K562 (cell line): ENCODE measurements around the gene UBFD1. TPM values are rescaled to one million over a fixed set of nuclear protein-coding genes. Genes with fewer than 3 reads are reported as not detected.

ENCODE experiments used
- ERF ChIP-seq: fragments of 450-650 bp; formaldehyde crosslinking; IDR thresholded peaks from 2 replicates; pipeline ENCODE4 v1.4.0; 2020; ENCODE audit warnings: mild to moderate bottlenecking, mixed read lengths
- ESRRB ChIP-seq: fragments of 250-450 bp; sonication (Bioruptor Pico); IDR thresholded peaks from 2 replicates; pipeline ENCODE4 v1.5.0; 2020; ENCODE audit warnings: mild to moderate bottlenecking, moderate library complexity, borderline replicate concordance
- ILF3 ChIP-seq: fragments of 450-650 bp; IDR thresholded peaks from 2 replicates; pipeline ENCODE4 v1.6.1; 2018; ENCODE audit warnings: antibody characterized with exemption, mild to moderate bottlenecking, moderate library complexity, borderline replicate concordance
- SOX6 ChIP-seq: fragments of 450-650 bp; IDR thresholded peaks from 2 replicates; pipeline ENCODE4 v1.6.1; 2014; ENCODE audit warnings: mild to moderate bottlenecking
- SP1 ChIP-seq: sonication (generic); formaldehyde crosslinking; IDR thresholded peaks from 2 replicates; pipeline ENCODE4 v1.8.1; 2022; ENCODE audit warnings: mild to moderate bottlenecking, missing genetic modification reagents
- TOE1 ChIP-seq, 2 experiments: fragments of 450-650 bp in 1 of 2; sonication (generic) in 1 of 2; formaldehyde crosslinking in 1 of 2; IDR thresholded peaks; 2 replicates each; pipeline versions ENCODE4 v1.7.1 to v1.8.0; 2016 to 2022; ENCODE audit warnings: borderline replicate concordance in 2 of 2, mild to moderate bottlenecking in 2 of 2, antibody characterized with exemption in 1 of 2, inconsistent platforms in 1 of 2, low read depth in 1 of 2, missing genetic modification reagents in 1 of 2, moderate library complexity in 1 of 2
- polyA plus RNA-seq, 8 experiments: library from polyadenylated mRNA; depleted of rRNA in 4 of 8; stranded (reverse) in 5 of 8; unstranded in 3 of 8; fragments of >200 nt; fragmentation: Nextera tagmentation in 2 of 8; fragmentation: Illumina TruSeq in 1 of 8; extraction: Ambion mirVana in 2 of 8; extraction: Trizol in 1 of 8; gene quantifications; 2 replicates each; pipeline versions ENCODE4 v1.2.1 to v1.2.3, GENCODE V29; 2011 to 2014; ENCODE audit warnings: inconsistent platforms in 1 of 8, missing spikeins in 1 of 8
- total RNA-seq, 7 experiments: library from RNA; depleted of rRNA in 6 of 7; stranded (reverse); fragments of >200 nt in 6 of 7; fragmentation: Illumina TruSeq in 2 of 7; extraction: Trizol in 2 of 7; gene quantifications; 2 replicates each; pipeline versions ENCODE4 v1.2.1 to v1.2.3, GENCODE V29; 2011 to 2021; ENCODE audit warnings: low replicate concordance in 1 of 7
- TF ChIP-seq, protein P1 (sequence below), 2 experiments: fragments of 450-650 bp; formaldehyde crosslinking in 1 of 2; IDR thresholded peaks; 2 replicates each; pipeline versions ENCODE4 v1.4.0 to v1.6.1; 2014 to 2020; ENCODE audit warnings: mild to moderate bottlenecking in 2 of 2, borderline replicate concordance in 1 of 2, low read depth in 1 of 2
- TF ChIP-seq, protein P2 (sequence below): fragments of 450-650 bp; IDR thresholded peaks from 2 replicates; pipeline ENCODE4 v1.6.1; 2016; ENCODE audit warnings: borderline replicate concordance
- TF ChIP-seq, protein P3 (sequence below): conservative IDR thresholded peaks from 2 replicates; pipeline ENCODE4 v1.6.1; 2011; ENCODE audit warnings: low read depth, mild to moderate bottlenecking, low read length; ENCODE audit not compliant: control insufficient read depth

Gene UBFD1
- total and polyA plus RNA-seq, 9 of the 15 experiments (the other 6 are each of a cell fraction or from before 2014, with no cell fraction given), result 10.7 to 66.2 (median 34.0) TPM

DNA sequence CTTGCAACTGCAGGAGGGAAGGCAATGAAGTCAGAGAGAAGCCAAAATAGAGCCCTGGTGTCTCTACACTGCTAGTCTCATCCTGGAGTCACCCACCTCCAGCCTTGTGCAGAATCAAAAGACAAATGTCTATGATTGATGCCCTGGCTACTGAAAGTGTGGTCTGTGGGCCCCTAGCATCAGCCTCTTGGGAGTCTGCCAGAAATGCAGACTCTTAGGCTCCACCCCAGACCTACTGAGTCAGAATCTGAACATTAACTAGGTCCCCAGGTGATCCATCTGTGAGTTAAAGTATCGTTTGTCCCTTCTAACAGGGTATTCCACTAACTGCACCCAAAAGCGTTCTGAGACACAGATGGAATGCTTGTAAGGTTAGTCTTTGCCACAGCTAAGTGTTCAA, 21.6 kb upstream of the UBFD1 start (continued):
- TF ChIP-seq, protein P1, sequence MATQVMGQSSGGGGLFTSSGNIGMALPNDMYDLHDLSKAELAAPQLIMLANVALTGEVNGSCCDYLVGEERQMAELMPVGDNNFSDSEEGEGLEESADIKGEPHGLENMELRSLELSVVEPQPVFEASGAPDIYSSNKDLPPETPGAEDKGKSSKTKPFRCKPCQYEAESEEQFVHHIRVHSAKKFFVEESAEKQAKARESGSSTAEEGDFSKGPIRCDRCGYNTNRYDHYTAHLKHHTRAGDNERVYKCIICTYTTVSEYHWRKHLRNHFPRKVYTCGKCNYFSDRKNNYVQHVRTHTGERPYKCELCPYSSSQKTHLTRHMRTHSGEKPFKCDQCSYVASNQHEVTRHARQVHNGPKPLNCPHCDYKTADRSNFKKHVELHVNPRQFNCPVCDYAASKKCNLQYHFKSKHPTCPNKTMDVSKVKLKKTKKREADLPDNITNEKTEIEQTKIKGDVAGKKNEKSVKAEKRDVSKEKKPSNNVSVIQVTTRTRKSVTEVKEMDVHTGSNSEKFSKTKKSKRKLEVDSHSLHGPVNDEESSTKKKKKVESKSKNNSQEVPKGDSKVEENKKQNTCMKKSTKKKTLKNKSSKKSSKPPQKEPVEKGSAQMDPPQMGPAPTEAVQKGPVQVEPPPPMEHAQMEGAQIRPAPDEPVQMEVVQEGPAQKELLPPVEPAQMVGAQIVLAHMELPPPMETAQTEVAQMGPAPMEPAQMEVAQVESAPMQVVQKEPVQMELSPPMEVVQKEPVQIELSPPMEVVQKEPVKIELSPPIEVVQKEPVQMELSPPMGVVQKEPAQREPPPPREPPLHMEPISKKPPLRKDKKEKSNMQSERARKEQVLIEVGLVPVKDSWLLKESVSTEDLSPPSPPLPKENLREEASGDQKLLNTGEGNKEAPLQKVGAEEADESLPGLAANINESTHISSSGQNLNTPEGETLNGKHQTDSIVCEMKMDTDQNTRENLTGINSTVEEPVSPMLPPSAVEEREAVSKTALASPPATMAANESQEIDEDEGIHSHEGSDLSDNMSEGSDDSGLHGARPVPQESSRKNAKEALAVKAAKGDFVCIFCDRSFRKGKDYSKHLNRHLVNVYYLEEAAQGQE (IDR thresholded peaks at IDR 0.05; ENCODE audit: borderline replicate concordance), result no peak
- TF ChIP-seq, protein P1 (CRISPR knock-in tag; IDR thresholded peaks at IDR 0.05; ENCODE audit: low read depth), result no peak
- TF ChIP-seq ERF, result no peak
- no peak for TF ChIP-seq SOX6
- no peak for TF ChIP-seq TOE1 (IDR thresholded peaks at IDR 0.05; ENCODE audit: borderline replicate concordance)
- TF ChIP-seq TOE1 (CRISPR knock-in tag; IDR thresholded peaks at IDR 0.05; ENCODE audit: borderline replicate concordance, low read depth), result no peak
- TF ChIP-seq, protein P2, sequence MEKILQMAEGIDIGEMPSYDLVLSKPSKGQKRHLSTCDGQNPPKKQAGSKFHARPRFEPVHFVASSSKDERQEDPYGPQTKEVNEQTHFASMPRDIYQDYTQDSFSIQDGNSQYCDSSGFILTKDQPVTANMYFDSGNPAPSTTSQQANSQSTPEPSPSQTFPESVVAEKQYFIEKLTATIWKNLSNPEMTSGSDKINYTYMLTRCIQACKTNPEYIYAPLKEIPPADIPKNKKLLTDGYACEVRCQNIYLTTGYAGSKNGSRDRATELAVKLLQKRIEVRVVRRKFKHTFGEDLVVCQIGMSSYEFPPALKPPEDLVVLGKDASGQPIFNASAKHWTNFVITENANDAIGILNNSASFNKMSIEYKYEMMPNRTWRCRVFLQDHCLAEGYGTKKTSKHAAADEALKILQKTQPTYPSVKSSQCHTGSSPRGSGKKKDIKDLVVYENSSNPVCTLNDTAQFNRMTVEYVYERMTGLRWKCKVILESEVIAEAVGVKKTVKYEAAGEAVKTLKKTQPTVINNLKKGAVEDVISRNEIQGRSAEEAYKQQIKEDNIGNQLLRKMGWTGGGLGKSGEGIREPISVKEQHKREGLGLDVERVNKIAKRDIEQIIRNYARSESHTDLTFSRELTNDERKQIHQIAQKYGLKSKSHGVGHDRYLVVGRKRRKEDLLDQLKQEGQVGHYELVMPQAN, result no peak
- no peak for TF ChIP-seq ILF3
- no peak for TF ChIP-seq ESRRB (CRISPR knock-in tag)
- TF ChIP-seq, protein P3, sequence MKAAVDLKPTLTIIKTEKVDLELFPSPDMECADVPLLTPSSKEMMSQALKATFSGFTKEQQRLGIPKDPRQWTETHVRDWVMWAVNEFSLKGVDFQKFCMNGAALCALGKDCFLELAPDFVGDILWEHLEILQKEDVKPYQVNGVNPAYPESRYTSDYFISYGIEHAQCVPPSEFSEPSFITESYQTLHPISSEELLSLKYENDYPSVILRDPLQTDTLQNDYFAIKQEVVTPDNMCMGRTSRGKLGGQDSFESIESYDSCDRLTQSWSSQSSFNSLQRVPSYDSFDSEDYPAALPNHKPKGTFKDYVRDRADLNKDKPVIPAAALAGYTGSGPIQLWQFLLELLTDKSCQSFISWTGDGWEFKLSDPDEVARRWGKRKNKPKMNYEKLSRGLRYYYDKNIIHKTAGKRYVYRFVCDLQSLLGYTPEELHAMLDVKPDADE, result no peak
- TF ChIP-seq SP1 (CRISPR knock-in tag), result no peak
